Vagina (tissue), 2 donors: ENCODE measurements around the gene SBSN. TPM values are rescaled to one million over a fixed set of nuclear protein-coding genes. Genes with fewer than 3 reads are reported as not detected.
A peak's percentile ranks its signal among the peaks of the same experiment; 100 is the strongest.

Experiments
- DNase-seq, 2 donors: peaks; one replicate each; pipeline ENCODE4 v3.0.0-alpha.2; 2017; ENCODE audit errors: extremely low spot score in 2 of 2
- H3K27ac ChIP-seq: fragments of 200-600 bp; sonication (generic); one replicate; pipeline ENCODE4 v1.5.1; 2019
- H3K27me3 ChIP-seq: fragments of 200-600 bp; sonication (generic); one replicate; pipeline ENCODE4 v1.5.1; 2019
- H3K36me3 ChIP-seq, 2 donors: fragments of 200-600 bp; sonication (generic); one replicate each; pipeline ENCODE4 v1.5.1; 2017 to 2019
- H3K4me1 ChIP-seq: fragments of 200-600 bp; sonication (generic); one replicate; pipeline ENCODE4 v1.5.1; 2019
- H3K4me3 ChIP-seq, 2 donors: fragments of 200-600 bp; sonication (generic); 1 replicate in 1 of 2; 2 replicates in 1 of 2; pipeline ENCODE4 v1.5.1; 2016 to 2019
- H3K9me3 ChIP-seq: fragments of 200-600 bp; sonication (generic); one replicate; pipeline ENCODE4 v1.5.1; 2019
- POLR2A ChIP-seq, 2 donors: fragments of 450-650 bp; IDR thresholded peaks; one replicate each; pipeline ENCODE4 v1.6.1; 2017; ENCODE audit warnings: antibody characterized with exemption in 2 of 2, mild to moderate bottlenecking in 2 of 2, moderate library complexity in 2 of 2
- POLR2AphosphoS5 ChIP-seq, 2 donors: sonication (generic); formaldehyde crosslinking; IDR thresholded peaks; one replicate each; pipeline ENCODE4 v1.9.0; 2017; ENCODE audit warnings: antibody characterized with exemption in 2 of 2, mild to moderate bottlenecking in 2 of 2, low read depth in 1 of 2; ENCODE audit not compliant: insufficient read depth in 1 of 2
- intact Hi-C: fragments of 100-400 bp; cut with DNase I; formaldehyde crosslinking; loops from one replicate; pipeline ENCODE4 v1.15.1; 2023
- total RNA-seq: library from RNA; depleted of rRNA; stranded (reverse); fragments of >200 nt; gene quantifications from one replicate; pipeline ENCODE4 v1.2.3, GENCODE V29; 2016
- TF ChIP-seq, protein P1 (sequence below), 3 experiments: fragments of 450-650 bp in 2 of 3; fragments of 200-600 bp in 1 of 3; sonication (generic) in 1 of 3; IDR thresholded peaks; one replicate each; pipeline ENCODE4 v1.5.1; 2017 to 2019; ENCODE audit warnings: antibody characterized with exemption in 3 of 3, mild to moderate bottlenecking in 2 of 3, moderate library complexity in 2 of 3

Gene SBSN
- total RNA-seq, 1 donor from 2014 or later, result 162 TPM

- H3K4me3 ChIP-seq, result peak overlapping the region; percentile 16 to 30
- H3K27ac ChIP-seq, result no peak overlapping the region
- intact Hi-C loops, result no loop called here
- TF ChIP-seq POLR2A (IDR thresholded peaks at IDR 0.05), result no peak
- no peak for TF ChIP-seq POLR2AphosphoS5 (IDR thresholded peaks at IDR 0.05; ENCODE audit: insufficient read depth in 1 of 2, low read depth in 1 of 2)
- TF ChIP-seq, protein P1, sequence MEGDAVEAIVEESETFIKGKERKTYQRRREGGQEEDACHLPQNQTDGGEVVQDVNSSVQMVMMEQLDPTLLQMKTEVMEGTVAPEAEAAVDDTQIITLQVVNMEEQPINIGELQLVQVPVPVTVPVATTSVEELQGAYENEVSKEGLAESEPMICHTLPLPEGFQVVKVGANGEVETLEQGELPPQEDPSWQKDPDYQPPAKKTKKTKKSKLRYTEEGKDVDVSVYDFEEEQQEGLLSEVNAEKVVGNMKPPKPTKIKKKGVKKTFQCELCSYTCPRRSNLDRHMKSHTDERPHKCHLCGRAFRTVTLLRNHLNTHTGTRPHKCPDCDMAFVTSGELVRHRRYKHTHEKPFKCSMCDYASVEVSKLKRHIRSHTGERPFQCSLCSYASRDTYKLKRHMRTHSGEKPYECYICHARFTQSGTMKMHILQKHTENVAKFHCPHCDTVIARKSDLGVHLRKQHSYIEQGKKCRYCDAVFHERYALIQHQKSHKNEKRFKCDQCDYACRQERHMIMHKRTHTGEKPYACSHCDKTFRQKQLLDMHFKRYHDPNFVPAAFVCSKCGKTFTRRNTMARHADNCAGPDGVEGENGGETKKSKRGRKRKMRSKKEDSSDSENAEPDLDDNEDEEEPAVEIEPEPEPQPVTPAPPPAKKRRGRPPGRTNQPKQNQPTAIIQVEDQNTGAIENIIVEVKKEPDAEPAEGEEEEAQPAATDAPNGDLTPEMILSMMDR (IDR thresholded peaks at IDR 0.05), result no peak
- no peaks in the 10 kb centered on the region for H3K27me3 ChIP-seq
- peaks cover 13% of the 10 kb centered on the region for H3K4me1 ChIP-seq
- no peak for DNase-seq
- no peaks in the 10 kb centered on the region for H3K9me3 ChIP-seq
- H3K36me3 ChIP-seq, result no peaks in the 10 kb centered on the region
Measured at GRCh38 chr19:35557539-35558399, 29.7 kb upstream of the SBSN start.

- TF ChIP-seq, protein P1 (IDR thresholded peaks at IDR 0.05), result no peak
- no peak for TF ChIP-seq POLR2AphosphoS5 (IDR thresholded peaks at IDR 0.05; ENCODE audit: insufficient read depth in 1 of 2, low read depth in 1 of 2)
- TF ChIP-seq POLR2A (IDR thresholded peaks at IDR 0.05), result no peak
- no peak overlapping the region for H3K4me3 ChIP-seq
- no peaks in the 10 kb centered on the region for H3K9me3 ChIP-seq
- H3K36me3 ChIP-seq, result no peaks in the 10 kb centered on the region
- DNase-seq, result no peak
- intact Hi-C loops, result no loop called here
- no peaks in the 10 kb centered on the region for H3K27me3 ChIP-seq
- H3K27ac ChIP-seq, result no peak overlapping the region
- H3K4me1 ChIP-seq, result peaks cover 13% of the 10 kb centered on the region
Measured at GRCh38 chr19:35556846-35557538, 28.9 kb upstream of the SBSN start.

DNA sequence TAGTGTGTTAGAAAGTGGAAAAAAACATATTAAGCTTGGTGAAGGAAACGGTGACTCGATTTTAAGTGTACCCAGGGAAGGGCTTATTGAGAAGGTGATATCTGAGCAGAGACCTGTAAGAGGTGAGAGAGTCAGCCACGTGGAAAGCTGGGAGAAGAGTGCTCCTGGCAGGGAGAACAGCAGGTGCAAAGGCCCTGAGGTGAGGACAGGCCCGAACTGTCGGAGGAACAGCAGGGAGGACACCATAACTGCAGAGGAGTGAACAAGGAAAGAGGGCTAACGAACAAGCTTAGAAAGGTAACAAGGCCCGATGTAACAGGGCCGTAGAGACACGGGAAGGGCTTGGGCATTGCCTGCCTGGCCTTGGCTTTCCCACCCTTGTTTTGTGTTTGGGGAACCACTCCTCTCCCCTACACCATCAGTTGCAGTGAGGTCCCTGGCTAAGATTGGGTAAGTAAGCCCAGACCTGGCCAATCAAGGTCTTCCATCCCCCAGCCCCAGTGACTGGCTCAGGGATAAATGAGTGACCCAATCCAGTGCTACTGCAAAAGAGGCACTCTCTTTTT is 28.0 kb upstream of the SBSN start:
- Histone ChIP-seq H3K4me3 (no peak overlapping the region), H3K9me3 (no peaks in the 10 kb centered on the region), H3K27me3 (no peaks in the 10 kb centered on the region), H3K36me3 (no peaks in the 10 kb centered on the region), H3K27ac (no peak overlapping the region), H3K4me1 (peaks cover 13% of the 10 kb centered on the region)
- TF ChIP-seq POLR2A (IDR thresholded peaks at IDR 0.05) (no peak), POLR2AphosphoS5 (IDR thresholded peaks at IDR 0.05; ENCODE audit: insufficient read depth in 1 of 2, low read depth in 1 of 2) (no peak)
- TF ChIP-seq, protein P1 (IDR thresholded peaks at IDR 0.05), result no peak
- intact Hi-C loops, result no loop called here
- no peak for DNase-seq

- no peak for DNase-seq
- H3K4me3 ChIP-seq, result no peak overlapping the region
- TF ChIP-seq POLR2AphosphoS5 (IDR thresholded peaks at IDR 0.05; ENCODE audit: insufficient read depth in 1 of 2, low read depth in 1 of 2) (no peak), POLR2A (IDR thresholded peaks at IDR 0.05) (no peak)
- TF ChIP-seq, protein P1 (IDR thresholded peaks at IDR 0.05), result no peak
- H3K4me1 ChIP-seq, result peaks cover 13% of the 10 kb centered on the region
- no peaks in the 10 kb centered on the region for H3K9me3 ChIP-seq
- H3K27ac ChIP-seq, result no peak overlapping the region
- H3K36me3 ChIP-seq, result no peaks in the 10 kb centered on the region
- no peaks in the 10 kb centered on the region for H3K27me3 ChIP-seq
- intact Hi-C loops, result no loop called here
Measured at GRCh38 chr19:35555301-35556005, 27.3 kb upstream of the SBSN start.
